SU-DHL-6 (cell line): ENCODE data around the gene HHAT.

Experiments used
- H2AFZ ChIP-seq: fragments of 200-600 bp; sonication (generic); 2 replicates; pipeline ENCODE4 v1.6.1; 2014; ENCODE audit warnings: low read depth, mild to moderate bottlenecking, moderate library complexity, mixed read lengths, antibody characterized with exemption, low read length; ENCODE audit not compliant: severe bottlenecking
- H3F3A ChIP-seq: fragments of 200-600 bp; shearing (Covaris generic); 2 replicates; pipeline ENCODE4 v1.6.0; 2016; ENCODE audit warnings: antibody characterized with exemption, mild to moderate bottlenecking; ENCODE audit not compliant: insufficient read depth
- H3K27ac ChIP-seq: fragments of 200-600 bp; sonication (generic); 2 replicates; pipeline ENCODE4 v1.5.1; 2016; ENCODE audit warnings: low read depth, mild to moderate bottlenecking, low read length, moderate library complexity, mixed read lengths
- H3K27me3 ChIP-seq: fragments of 200-600 bp; sonication (generic), shearing (Covaris generic); 2 replicates; pipeline ENCODE4 v1.6.0; 2014; ENCODE audit warnings: mild to moderate bottlenecking, low read length
- H3K36me3 ChIP-seq: fragments of 200-600 bp; sonication (generic); 2 replicates; pipeline ENCODE4 v1.6.1; 2014; ENCODE audit warnings: mild to moderate bottlenecking, low read length, mixed read lengths
- H3K4me2 ChIP-seq: fragments of 300-600, 200-600 bp; shearing (Covaris generic), sonication (generic); 2 replicates; pipeline ENCODE4 v1.6.0; 2014; ENCODE audit warnings: low read length, low read depth, mild to moderate bottlenecking; ENCODE audit not compliant: poor library complexity, severe bottlenecking
- H3K4me3 ChIP-seq: fragments of 200-600 bp; sonication (generic); 2 replicates; pipeline ENCODE4 v1.5.1; 2014; ENCODE audit warnings: antibody characterized with exemption, low read length, mild to moderate bottlenecking, mixed read lengths; ENCODE audit not compliant: insufficient read depth, poor library complexity, severe bottlenecking
- H3K79me2 ChIP-seq: fragments of 200-600 bp; sonication (generic); 2 replicates; pipeline ENCODE4 v1.6.1; 2014; ENCODE audit warnings: mild to moderate bottlenecking, low read length, moderate library complexity; ENCODE audit not compliant: insufficient read depth
- H3K9ac ChIP-seq: fragments of 200-600 bp; sonication (generic); 2 replicates; pipeline ENCODE4 v1.7.0; 2014; ENCODE audit warnings: mild to moderate bottlenecking, low read length
- H3K9me2 ChIP-seq: fragments of 200-600 bp; sonication (generic); replicated peaks from 2 replicates; pipeline ENCODE4 v1.6.1; 2014; ENCODE audit warnings: low read length; ENCODE audit not compliant: insufficient read depth
- H3K9me3 ChIP-seq: fragments of 200-600 bp; sonication (generic); 2 replicates; pipeline ENCODE4 v1.6.1; 2014; ENCODE audit warnings: low read length, mixed read lengths; ENCODE audit not compliant: insufficient read depth
- H4K20me1 ChIP-seq: fragments of 200-600 bp; sonication (generic); 2 replicates; pipeline ENCODE4 v1.6.1; 2014; ENCODE audit warnings: low read depth, mild to moderate bottlenecking, antibody characterized with exemption, low read length, moderate library complexity, mixed read lengths
- EZH2phosphoT487 ChIP-seq: fragments of 200-600 bp; sonication (generic), shearing (Covaris generic); conservative IDR thresholded peaks from 2 replicates; pipeline ENCODE4 v1.6.1; 2018; ENCODE audit warnings: mild to moderate bottlenecking, antibody characterized with exemption, low read length, moderate library complexity, mixed read lengths
- TF ChIP-seq, protein P1 (sequence below): fragments of 200-600 bp; sonication (generic); IDR thresholded peaks from one replicate; pipeline ENCODE4 v1.5.1; 2017; ENCODE audit warnings: antibody characterized with exemption, mild to moderate bottlenecking, low read length, moderate library complexity; ENCODE audit not compliant: insufficient read depth, poor library complexity, severe bottlenecking

Gene HHAT

DNA sequence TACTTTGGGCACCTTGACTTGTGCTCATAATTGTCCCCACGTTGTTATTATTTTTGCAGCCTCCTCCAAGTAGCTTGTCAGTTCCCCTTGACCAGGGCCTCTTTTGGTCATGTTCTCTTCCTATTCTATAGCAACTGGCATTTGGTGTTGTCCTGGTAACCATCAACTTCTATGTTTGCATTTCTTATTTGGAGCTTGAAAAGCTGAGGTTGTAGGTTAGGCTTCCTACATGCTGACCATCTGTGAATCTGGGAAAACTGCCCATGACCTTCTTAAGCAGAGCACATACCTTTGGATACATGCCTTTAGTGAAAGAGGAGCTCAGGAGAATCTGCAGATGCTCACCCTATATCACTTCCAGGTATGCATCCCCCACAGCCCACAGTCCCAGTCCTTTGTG is 160.8 kb downstream of the HHAT start:
- Histone ChIP-seq H3F3A (no peaks in the 10 kb centered on the region), H3K27ac (no peak overlapping the region), H3K4me3 (no peak overlapping the region), H3K79me2 (no peaks in the 10 kb centered on the region), H4K20me1 (no peaks in the 10 kb centered on the region), H3K9ac (no peak overlapping the region), H3K9me3 (no peaks in the 10 kb centered on the region), H3K9me2 (no peaks in the 10 kb centered on the region), H3K36me3 (no peaks in the 10 kb centered on the region), H3K27me3 (no peaks in the 10 kb centered on the region), H2AFZ (no peak overlapping the region), H3K4me2 (no peak overlapping the region)
- TF ChIP-seq, protein P1, sequence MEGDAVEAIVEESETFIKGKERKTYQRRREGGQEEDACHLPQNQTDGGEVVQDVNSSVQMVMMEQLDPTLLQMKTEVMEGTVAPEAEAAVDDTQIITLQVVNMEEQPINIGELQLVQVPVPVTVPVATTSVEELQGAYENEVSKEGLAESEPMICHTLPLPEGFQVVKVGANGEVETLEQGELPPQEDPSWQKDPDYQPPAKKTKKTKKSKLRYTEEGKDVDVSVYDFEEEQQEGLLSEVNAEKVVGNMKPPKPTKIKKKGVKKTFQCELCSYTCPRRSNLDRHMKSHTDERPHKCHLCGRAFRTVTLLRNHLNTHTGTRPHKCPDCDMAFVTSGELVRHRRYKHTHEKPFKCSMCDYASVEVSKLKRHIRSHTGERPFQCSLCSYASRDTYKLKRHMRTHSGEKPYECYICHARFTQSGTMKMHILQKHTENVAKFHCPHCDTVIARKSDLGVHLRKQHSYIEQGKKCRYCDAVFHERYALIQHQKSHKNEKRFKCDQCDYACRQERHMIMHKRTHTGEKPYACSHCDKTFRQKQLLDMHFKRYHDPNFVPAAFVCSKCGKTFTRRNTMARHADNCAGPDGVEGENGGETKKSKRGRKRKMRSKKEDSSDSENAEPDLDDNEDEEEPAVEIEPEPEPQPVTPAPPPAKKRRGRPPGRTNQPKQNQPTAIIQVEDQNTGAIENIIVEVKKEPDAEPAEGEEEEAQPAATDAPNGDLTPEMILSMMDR, result no peak
- TF ChIP-seq EZH2phosphoT487, result no peak

DNA sequence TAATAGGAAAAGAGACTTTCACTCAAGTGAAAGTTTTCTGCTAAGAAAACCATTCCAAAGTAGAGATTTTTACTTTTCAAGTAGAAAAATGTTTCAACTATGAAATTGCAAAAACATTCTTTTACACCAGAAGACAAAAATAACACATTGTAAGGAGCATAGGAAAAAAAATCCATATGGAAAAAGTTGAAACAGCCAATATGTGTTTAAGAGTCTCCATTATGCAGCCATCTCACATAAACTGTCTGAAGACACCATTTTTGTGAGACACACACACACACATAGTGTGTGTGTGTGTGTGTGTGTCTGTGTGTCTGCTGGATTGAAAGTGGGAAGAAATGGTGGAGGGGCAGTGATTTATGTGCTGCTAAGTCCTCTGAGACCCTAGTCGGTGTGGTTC is 162.1 kb downstream of the HHAT start:
- H3K79me2 ChIP-seq, result no peaks in the 10 kb centered on the region
- H3K27ac ChIP-seq, result no peak overlapping the region
- no peak overlapping the region for H2AFZ ChIP-seq
- no peaks in the 10 kb centered on the region for H4K20me1 ChIP-seq
- no peaks in the 10 kb centered on the region for H3K27me3 ChIP-seq
- no peak overlapping the region for H3K9ac ChIP-seq
- H3K4me2 ChIP-seq, result no peak overlapping the region
- no peaks in the 10 kb centered on the region for H3K9me3 ChIP-seq
- H3K36me3 ChIP-seq, result no peaks in the 10 kb centered on the region
- H3K4me3 ChIP-seq, result no peak overlapping the region
- H3K9me2 ChIP-seq, result no peaks in the 10 kb centered on the region
- no peak for TF ChIP-seq EZH2phosphoT487
- TF ChIP-seq, protein P1, result no peak
- H3F3A ChIP-seq, result no peaks in the 10 kb centered on the region

DNA sequence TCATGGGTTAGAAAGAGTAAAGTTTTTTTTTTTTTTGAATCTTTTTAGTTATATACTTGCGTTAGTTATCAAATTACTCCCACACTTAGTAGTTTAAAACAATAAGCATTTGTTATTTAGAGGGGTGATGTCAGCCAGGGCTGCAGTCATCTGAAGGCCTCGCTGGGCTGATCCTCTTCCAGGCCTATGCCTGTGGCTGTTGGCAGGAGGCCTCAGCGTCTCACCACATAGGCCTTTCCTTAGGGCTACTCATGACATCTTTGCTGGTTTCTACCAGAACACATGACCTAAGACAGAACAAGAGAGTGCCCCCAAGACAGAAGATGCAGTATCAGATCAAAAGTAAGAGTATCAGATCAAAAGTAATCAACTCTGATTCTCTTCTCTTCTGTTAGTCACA is 167.4 kb downstream of the HHAT start:
- Histone ChIP-seq H3K9me3 (no peaks in the 10 kb centered on the region), H3K9me2 (no peaks in the 10 kb centered on the region), H4K20me1 (no peaks in the 10 kb centered on the region), H3K27me3 (no peaks in the 10 kb centered on the region), H3K79me2 (no peaks in the 10 kb centered on the region), H3K36me3 (no peaks in the 10 kb centered on the region), H3K27ac (no peak overlapping the region), H3K4me3 (no peak overlapping the region), H3K9ac (no peak overlapping the region), H3F3A (no peaks in the 10 kb centered on the region), H2AFZ (no peak overlapping the region), H3K4me2 (no peak overlapping the region)
- TF ChIP-seq EZH2phosphoT487, result no peak
- TF ChIP-seq, protein P1, result no peak
